Activated CD4-positive, alpha-beta T cell treated with anti-CD3 and anti-CD28 coated beads, Interleukin-2, Interleukin-6, amounts not matched to agents 100 ng/mL and 50 ng/mL, durations not matched to agents 16 hours and 8 hours (primary cell): ENCODE results near the gene MLC1.
A peak's percentile ranks its signal among the peaks of the same experiment; 100 is the strongest.

Source experiments
- DNase-seq: peaks from one replicate; pipeline ENCODE4 v3.0.0-alpha.2; 2020

The MLC1 gene

GRCh38 chr22:50014053-50014501 is 71.1 kb downstream of the MLC1 start:
- no peak for DNase-seq

DNA sequence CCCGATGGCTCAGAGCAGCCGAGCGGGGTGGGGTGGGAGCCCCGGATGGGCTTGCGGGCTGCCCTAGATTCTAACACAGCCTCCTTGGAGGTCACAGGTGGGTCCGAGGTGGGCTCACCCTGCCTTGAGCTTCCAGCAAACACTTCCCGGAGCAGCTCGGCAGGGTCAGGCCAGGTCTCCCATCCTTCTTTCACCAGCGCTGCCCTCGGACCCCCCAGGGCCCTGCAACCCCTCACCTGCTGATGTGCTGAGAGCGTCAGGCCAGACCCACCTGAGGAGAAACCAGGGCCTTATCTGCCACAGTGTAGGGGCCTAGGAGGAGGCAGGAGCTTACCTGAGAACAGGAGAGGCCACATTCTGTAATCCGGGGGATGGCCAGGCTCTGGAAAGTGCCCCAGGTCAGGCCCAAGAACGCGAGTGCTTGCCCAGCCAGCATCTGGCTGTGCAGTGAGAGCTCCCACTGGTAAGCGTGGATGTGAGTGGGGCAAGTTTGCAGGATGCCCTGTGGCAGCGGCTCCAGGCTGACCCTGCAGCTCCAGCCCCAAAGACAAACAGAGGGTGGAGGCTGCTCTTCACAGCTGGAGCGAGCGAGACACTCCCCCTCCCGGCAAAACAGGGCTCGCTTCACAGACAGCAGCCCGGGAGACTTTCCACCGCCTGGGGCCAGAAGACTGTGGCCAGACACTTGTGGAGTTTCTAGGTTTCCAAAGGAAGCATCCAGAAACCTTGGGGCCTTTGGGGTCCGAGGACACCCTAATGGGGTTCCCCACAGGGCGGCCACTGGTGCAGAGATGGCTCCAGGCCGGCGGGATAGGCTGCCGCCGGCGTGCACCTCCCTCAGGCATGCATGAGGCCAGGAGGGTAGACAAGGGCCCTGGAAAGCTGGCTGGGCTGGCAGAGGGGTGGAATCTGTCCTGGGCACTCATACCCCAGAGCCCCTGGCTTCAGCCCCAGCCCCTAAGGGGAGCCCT is 72.7 kb downstream of the MLC1 start, which contains the start of gene IL17REL:
Gene IL17REL, minus strand, starts transcription at position 555 of the 971 bp plus-strand sequence. Its CDS starts 119 bp downstream, at position 436.
- no peak for DNase-seq

- DNase-seq = no peak
Measured at GRCh38 chr22:50011447-50012210, 73.6 kb downstream of the MLC1 start.

DNA sequence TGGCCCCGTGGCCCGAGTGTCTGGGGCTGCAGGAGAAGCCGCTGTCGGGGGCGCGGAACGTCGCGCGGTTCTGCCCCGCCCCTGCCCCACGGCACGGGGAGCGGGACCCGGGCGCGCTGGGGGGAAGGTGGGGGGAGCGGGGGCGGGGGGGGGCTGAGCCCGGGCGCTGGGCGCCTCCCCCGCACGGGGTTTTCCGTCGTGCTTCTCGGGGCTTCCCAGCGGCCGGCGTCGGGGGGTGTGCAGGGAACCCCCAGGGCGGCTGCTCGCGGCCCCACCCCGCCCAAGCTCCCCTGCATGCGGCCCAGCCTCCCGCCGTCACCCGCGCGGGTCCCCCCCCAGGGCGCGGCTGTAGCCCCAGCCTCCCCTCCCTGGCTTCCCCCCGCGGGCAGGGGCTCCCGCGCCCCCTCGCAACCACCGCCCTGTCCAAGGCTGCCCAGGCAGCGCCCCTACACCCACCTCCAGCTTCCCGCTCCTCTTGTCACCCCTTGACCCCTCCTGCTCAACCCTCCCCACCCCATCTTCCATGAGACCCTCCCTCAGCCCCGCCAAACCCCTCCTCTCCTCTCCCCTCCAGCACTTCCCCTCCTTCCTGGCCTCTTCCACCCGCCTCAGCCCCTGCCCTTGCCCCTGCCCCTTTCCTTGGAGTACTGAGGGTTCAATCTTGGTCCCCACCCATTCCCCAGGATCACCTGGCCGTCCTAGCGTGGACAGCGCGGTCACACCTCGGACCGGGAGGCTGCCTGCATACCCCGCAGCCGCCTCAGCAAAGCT is 74.4 kb downstream of the MLC1 start:
- DNase-seq = peak; percentile 41

DNA sequence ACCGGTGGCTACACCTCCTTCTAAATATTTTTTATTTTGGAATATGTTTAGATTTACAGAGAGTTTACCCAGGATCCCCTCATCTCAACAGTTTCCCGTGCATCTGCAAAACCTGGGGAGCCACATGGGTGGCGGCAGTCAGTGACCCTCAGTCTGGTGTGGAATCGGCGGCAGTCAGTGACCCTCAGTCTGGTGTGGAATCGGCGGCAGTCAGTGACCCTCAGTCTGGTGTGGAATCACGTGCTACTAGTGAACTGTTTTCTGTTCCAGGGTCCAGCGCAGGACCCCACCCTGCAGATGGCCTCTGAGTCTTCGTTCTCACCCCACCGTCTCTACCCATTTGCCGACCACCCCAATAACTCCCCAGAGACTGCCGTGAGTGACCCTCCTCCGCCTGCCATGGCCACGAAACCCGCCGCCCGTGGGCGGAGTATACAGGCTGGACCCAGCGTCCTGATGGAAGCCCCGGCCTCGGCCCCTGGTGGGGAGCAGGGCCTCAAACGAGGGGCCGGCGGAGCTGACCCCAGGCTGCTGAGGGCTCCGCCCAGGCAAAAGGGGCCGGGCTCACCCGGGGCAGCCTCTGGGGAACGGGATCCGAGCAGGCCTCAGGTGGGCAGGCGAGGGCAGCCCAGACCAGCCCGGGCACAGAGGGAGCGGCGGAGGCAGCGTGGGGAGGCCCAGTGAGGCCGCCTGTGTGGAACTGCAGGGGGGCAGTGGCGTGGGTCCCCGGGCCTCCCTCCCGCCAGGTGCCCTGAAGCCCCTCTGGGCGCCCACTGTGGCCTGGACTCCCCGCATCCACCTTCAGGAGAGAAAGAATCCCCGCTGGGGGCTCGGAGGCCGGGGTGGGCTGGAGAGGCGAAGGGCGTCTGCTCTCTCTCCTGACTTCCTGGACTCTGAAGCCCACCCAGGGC is 75.2 kb downstream of the MLC1 start:
- DNase-seq = no peak
